ENCODE data around the gene GLRA3.
"Not testable (repeated sequence)": the region's sequence is repeated elsewhere in the genome, so short reads cannot be mapped to it uniquely, and the experiment has no call there.

GLRA3 gene

DNA sequence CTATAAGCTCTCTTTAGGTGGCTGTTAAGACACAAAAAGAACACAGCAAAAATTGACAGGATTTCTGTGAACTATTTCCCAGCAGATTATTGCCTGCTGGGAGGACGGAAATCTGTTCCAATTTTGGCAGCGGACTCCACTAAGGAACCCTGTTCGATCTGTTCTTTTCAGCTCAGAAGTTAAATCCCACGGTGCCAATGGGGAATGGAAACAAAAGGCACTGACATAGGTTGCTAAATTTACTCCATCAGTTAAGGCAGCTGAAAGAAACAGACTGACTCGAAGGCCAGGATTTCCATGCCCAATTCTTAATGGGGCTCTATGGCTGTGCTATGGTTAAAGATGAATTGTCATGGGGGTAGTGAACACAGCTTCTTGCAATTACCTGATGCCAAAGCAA lies 180.2 kb downstream of the GLRA3 start:
- DNase-seq, result no peak

DNA sequence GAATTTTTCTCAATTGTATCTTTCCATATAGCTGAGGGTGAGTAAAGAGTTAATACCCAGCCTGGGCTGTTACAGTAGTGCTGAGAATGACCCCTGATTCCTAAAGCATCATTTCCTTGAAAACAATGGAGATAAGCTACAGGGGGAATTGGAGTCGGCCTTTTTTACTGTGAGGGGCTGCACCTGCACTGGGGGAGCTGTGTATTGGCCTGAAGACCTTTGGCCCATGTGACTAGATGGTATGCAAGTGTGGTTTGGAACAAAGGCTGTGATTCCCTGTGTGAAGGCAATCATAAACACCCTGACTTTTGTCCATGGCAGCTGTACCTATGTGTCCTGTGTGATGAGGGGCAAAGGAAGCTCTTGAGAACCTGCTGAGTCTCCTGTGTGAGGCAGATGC lies 182.7 kb downstream of the GLRA3 start:
- no peak for DNase-seq

DNA sequence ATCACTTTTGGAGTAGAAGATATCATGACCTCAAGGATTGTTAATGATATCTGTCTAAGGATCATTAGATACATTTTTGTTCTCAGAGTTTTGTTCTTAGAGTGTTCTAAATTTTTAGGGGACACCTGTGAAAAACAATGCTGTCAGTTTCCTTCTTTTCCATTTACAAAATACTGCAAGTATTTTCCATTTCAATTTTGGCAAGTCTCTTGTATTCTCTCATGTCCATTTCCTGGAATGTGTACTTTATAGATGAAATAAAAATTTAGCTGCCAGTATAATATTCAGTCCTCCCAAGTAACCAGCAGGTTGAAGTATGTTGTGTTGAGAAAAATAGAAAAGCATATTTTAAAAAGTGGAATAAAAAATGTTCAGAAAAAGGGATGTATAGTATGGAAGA lies 188.9 kb downstream of the GLRA3 start:
- DNase-seq, result no peak

GRCh38 chr4:174635732-174636131 lies 193.3 kb downstream of the GLRA3 start:
- no peak for DNase-seq

GRCh38 chr4:174633399-174633798 lies 195.6 kb downstream of the GLRA3 start:
- DNase-seq, result no peak

DNA sequence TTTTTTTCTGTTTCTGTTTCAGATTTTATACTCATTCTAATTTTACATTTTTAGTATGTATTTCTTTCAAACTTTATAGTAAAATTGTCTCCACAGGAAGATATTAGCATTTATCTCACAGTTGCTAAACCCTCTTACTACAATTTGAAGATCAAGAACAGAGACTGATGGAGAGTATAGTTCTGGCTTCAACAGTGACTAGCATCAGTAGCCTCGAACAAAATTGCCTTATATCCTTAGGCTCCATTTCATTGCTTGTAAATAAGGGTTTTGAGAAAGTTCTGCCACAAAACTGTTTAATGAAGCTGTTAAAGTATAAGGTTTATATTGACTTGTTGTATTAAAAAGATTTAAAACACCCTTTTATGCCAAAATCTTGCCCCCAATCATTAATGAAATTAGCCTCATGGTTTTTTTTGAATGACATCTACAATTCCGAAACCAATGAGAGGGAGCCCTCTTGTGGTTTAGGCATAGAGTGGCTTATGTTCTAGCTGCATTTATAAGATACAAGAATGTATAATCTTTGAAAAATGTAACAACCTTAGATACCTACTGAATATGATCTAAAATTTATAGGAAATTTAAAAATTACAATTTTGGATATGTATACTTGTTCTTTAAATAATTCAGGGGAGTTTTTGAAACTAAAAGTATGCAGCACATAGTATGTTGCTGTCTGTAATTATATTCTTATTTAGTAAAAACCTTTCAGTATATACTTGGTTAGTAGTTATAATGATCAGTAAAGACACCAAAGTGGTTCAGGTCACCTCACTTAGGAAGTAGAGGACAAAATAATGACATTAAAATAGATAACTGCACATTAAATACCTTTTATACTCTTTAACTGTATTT lies 196.9 kb downstream of the GLRA3 start:
- DNase-seq, result peak; percentile 10

DNA sequence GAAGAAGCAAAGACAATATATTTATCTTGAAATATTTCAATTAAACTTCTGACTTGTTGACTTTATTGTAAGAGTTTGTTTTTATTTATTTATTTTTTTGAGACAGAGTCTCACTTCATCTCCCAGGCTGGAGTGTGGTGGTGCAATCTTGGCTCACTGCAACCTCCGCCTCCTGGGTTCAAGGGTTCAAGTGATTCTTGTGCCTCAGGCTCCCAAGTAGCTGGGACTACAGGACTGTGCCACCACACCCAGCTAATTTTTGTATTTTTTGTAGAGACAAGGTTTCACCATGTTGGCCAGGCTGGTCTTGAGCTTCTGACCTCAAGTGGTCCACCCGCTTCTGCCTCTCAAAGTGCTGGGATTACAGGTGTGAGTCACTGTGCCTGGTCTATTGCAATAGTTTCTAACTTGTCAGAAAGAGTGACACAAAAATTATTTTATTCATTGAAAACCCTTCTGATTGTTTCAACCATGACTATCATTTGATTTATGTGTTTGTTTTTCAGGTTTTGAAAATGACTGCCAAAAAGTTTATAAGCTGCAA lies 199.1 kb downstream of the GLRA3 start:
- not testable (repeated sequence) for DNase-seq

DNA sequence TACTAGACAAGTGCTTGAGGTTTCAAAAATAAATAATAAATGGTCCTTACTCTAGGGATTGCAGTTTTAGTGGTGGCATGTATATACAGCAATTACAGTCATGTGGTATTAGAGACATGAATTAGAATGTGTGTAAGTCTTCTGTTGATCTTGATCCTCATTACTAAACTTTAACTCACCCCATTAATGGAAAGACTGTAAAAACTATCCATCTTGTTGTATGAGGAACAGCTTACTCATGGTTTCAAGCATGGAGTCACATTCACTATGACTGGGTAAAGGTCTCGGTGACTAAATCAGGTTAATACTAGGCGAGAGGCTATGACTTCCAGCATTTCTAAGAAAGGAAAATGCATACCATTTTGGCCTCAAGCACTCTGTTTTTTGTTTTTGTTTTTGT lies 199.8 kb downstream of the GLRA3 start:
- no peak for DNase-seq

DNA sequence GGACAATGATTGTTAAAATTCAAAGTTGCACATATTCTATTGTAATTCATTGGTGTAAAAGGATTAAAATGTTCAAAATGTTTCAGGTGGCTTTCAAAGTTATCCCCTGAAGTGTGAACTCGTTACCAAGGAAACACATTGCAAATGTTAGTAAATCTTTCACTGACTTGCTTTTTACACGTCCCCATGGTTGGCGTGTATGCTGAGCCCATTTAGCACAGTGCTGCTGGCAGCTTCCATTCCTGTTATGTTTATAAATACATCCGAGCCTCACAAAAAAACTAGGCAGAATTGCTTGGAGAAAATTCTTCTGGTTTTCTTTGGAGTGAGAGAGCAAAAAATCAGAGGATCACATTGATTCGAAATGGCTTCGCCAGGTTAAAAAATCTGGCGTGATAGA lies 200.9 kb downstream of the GLRA3 start:
- no peak for DNase-seq

GRCh38 chr4:174627473-174627872 lies 201.6 kb downstream of the GLRA3 start:
- no peak for DNase-seq

DNA sequence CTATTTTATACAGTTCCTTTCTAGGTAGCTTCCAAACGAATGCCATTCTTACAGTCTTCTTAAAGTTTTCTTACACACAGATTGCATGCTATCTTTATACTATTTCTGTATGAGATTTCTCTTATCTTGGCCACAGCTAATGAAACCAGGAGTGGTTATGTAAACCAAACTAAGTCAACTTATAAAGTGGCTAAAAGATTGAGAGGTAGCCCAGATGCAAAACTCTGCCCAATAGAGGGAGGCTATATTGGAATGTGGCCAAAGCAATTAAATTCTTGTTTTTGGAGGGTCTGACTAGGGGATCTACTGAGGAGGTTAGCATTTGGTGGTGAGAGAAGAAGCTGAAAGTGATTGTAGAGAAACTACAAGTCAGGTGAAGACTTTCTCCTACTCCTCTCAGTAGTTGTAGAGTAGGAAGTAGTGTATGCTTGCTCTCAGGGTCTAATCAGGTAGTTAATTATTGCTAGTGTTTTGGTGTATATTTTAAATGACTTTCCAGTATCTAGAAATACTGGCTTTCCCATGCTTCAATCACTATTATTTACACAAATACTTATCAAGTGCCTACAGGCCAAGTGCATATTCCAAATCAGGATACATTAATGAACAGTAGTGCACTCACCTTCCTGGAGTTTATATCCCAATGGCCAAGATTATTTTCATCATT lies 202.6 kb downstream of the GLRA3 start:
- no peak for DNase-seq

DNA sequence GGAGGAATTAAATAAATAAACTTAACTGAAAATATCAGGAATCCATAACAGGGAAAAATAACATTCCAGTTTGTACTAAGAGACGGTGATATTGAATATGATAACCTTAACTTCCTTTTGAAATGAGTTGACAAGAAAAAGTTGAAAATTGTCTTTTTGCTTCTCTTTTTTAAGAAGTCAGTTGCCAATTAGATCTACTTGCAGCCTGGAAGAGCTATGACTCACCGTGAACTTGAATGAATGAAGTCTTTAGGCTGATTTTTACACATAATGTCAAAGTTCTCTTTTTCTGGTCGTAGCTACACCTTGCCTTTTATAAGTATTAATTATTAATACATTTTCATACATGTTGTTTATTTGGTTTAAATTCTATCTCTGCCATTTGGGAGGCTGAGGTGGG lies 212.4 kb downstream of the GLRA3 start:
- DNase-seq, result no peak

DNA sequence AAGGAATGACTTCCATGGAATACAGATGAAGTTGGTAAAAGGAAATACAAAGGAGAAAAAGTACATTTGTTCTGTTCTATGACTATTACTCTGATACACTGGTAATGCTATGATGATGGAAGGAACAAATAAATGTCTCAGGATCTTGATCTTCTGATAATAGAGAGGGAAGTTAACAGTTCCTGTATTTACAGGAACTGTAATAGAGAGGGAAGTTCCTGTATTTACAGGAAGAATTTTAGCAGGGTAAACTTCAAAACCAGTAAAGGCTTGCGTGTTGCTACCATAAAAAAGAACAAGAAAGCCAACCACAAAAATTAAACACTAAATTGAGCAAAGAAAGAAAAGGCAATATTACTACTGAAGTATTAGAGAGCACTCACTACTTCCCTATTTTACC lies 215.1 kb downstream of the GLRA3 start:
- no peak for DNase-seq

- DNase-seq, result no peak
Observed at GRCh38 chr4:174611792-174612191, 217.3 kb downstream of the GLRA3 start.

- no peak for DNase-seq
Observed at GRCh38 chr4:174607792-174608191, 221.3 kb downstream of the GLRA3 start.

DNA sequence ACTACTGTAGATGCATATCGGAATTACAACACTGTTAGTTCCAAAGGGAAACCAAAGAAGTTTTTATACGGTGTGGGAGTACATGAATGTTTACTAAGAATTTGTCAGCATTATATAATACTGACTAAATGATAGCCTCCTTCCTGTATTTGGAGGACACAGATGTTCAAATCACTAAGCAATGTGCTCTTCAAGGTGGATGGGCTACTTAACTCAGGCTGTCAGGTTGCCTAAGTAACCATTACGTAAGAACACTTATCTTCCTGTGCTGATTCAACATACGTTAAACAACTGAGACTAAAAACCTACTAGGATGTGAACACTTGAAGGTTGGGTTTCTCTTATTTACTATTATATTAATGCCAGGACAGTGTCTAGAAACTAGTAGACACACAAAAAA lies 224.8 kb downstream of the GLRA3 start:
- peak; percentile 3 for DNase-seq

DNA sequence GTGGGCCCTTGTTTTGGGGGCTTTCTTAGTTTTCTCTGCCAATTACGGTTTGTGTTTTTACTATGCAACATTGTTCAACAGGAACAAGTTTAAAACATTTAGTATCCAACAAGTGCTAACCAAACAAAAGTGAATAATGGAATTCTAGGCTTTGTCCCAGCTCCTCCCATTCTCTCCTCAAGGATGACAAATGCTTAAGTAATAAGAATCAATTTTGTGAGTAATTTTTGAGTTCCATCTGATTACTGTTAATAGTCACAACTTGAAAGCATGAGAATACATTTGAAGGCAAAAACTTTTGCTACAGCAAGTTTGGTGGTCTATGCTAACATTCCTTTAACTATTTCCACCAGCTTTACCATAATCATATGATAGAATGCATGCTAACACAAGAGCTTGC lies 228.7 kb downstream of the GLRA3 start:
- DNase-seq, result no peak

DNA sequence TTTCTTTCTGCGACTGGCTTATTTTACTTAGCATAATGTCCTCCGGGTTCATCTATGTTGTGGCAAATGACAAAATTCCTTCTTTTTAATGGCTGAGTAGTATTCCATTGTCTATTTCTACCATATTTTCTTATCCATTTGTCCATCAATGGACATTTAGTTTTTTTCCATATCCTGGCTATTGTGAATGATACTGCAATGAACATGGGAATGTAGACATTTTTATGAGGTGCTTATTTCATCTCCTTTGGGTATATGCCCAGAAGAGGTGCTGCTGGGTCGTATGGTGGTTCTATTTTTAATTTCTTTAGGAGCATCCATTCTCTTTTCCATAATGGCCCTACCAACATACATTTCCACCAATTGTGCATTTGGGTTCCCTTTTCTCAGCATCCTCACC lies 230.2 kb downstream of the GLRA3 start:
- no peak for DNase-seq

DNA sequence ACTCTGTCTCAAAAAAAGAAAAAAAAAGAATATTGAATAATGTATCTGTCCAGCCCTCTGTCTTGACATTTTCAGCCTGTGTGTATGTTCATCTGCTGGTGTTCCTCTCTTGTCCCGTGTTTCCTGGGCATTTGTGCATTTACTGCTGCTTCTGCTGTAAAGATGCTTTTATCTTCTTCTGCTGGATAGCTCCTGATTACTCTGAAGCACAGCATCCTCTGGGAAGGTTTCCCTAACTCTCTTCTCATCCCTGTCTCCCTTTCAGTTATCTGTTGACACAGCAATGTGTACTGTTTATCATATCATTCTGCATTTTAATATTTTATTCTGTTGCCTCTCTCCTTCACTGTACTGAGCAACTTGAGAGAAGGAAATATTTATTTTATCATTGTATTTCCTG lies 232.5 kb downstream of the GLRA3 start:
- DNase-seq, result no peak

DNA sequence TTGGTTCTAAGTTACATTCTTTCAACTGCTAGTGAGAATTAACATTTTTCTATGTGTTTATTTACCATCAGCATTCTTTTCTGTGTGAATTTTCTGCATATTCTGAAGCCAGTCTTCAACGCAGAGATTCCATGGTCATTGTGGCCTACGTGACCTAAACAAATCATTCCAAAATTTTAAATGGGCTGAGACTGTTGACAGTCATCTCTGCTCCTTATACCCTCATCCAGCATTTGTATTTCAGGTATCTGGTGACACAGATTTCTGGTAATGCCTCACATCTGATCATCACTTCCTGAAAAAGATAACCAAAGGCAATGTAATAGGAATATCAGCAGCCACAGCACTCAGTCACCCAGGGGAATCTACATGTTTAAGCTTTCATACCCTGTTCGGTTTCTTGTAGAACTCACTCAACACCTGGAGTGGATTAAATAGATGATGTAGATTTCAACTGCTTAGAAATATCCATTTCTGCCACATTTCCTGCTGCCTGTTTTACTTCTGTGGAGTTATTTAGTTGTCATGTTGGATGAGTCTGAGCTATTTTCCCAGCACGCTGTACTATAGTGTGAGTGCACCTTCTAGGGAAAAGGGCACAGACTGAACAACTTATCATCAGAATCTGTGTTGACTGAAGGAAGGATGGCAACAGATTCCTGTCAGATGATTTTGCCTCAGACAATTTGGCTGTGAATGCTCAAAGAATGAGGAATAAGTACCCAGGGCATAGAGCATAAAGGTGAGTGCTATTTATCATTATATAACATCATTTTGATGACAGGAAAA lies 233.7 kb downstream of the GLRA3 start:
- no peak for DNase-seq

DNA sequence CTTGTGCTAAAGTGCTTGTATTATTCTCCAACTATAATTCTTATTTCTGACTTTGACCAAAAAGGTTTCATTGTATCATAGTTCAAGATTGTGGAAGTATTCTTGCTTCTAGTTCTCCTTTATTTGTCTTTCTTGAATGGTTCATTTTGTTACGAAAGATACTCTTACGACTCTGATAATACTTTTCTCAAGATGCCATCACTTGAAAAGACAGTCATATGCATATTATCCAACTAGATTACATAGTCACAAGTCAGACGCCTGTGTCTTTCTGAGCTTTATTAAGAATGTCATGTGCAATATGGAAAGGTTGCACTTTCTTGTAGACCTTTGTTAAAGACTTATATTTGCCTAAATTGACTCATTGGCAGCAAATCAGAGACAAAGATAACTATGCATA lies 235.3 kb downstream of the GLRA3 start:
- no peak for DNase-seq

DNA sequence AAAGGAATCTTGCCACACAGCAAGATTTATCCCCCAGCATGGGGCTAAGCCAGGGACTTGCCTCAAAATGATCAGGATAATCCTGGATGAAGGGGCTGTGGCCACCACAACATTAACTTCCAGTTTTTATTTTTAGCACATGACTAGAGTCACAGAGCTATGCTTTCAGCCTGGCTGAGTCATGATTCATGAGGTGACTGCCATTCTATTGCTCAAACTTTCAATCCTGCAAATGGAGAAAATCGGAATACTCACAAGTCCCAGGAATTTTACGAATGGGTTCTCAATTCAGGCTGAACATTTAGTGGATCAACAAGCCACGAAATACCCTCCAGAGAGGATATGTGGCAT lies 236.1 kb downstream of the GLRA3 start:
- DNase-seq, result no peak

DNA sequence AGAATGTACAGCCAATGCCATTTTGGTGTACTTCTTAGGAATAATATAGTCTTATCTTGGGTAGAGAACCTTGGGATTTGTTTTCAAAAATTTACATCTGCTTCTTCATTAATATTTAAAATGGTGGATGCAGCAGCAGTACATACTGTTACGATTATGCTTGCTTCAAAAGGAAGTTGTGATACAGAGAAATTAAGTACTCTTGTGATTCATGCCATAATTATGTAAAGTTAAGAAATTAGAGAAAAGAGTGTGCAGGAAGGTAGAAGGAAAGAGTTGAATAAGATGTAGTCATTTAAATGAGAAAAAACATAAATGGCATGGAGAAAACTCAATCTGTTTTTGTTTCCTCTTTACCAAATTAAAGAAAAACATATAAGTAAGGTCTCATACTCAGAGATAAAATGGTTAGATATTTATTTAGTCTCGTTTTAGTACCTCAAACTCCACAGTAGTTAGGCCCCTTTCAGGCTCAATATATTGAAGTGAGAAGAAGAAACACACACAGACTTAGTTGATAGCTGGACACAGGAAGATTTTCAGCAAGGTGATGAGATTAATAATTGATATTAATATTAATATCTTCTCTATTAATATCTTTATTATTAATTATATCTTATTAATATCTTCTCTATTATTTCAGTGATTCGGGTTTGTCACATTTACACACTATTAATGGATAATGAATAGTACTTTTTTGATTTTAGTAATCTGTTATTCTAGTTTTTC lies 236.6 kb downstream of the GLRA3 start:
- no peak for DNase-seq
